ENCODE results near the gene MAGI2. TPM values are rescaled to one million over a fixed set of nuclear protein-coding genes. Genes with fewer than 3 reads are reported as not detected.

MAGI2 gene
- total and polyA plus RNA-seq, 2 donors (not counting 3 experiments of a cell fraction or from before 2014, with no cell fraction given), result 0.28 to 6.0 TPM

DNA sequence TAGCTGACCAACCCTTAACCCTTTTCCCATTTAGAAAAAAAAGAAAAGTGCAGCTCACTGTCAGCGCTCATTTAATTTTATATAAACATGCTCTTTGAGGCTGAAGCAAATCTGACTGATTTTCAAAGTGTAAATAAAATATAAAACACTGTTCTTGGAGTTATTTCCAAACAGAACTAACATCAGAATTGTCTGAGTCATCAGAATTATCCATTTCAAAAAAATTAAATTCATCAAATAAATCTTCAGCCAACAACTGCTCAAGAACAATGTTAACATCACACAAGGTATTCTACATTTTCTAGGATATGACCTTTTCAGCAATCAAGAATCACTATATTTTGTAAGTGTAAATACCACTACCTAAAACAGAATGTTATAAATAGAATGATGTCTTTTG lies 93.6 kb downstream of the MAGI2 start:
- Histone ChIP-seq H3K4me1 (ENCODE audit: control insufficient read depth, extremely low read depth, insufficient read depth, low read length) (no peaks in the 10 kb centered on the region), H3K9me3 (replicated peaks; ENCODE audit: control insufficient read depth, insufficient read depth, low read length) (no peaks in the 10 kb centered on the region), H3K4me2 (ENCODE audit: insufficient read depth, low read length) (no peak overlapping the region), H3K27ac (ENCODE audit: insufficient read depth, low read depth, low read length) (no peak overlapping the region), H3K79me2 (ENCODE audit: control insufficient read depth, insufficient read depth, low read length) (no peaks in the 10 kb centered on the region), H2AFZ (ENCODE audit: low read depth, low read length) (no peak overlapping the region), H3K9ac (replicated peaks; ENCODE audit: extremely low read depth, insufficient read depth, low read length) (no peak overlapping the region), H4K20me1 (replicated peaks; ENCODE audit: control insufficient read depth, extremely low read depth, insufficient read depth, low read length) (no peaks in the 10 kb centered on the region), H3K36me3 (ENCODE audit: control insufficient read depth in 2 of 2, extremely low read depth in 1 of 2, insufficient read depth in 2 of 2, low read length in 2 of 2) (no peaks in the 10 kb centered on the region), H3K4me3 (replicated peaks in 1 of 3; ENCODE audit: insufficient read depth in 1 of 3, low read depth in 1 of 3, low read length in 3 of 3) (no peak overlapping the region), H3K27me3 (ENCODE audit: control insufficient read depth in 2 of 2, insufficient read depth in 2 of 2, low read length in 2 of 2) (no peaks in the 10 kb centered on the region), H3K9me1 (replicated peaks; ENCODE audit: control insufficient read depth, extremely low read depth, insufficient read depth, low read length) (no peaks in the 10 kb centered on the region)
- CTCF ChIA-PET, result no interaction called here
- POLR2A ChIA-PET, result no interaction called here
- dilution Hi-C loops (cut with MboI; ENCODE audit: extremely low pct_ligation_motif_present, low sequenced_read_pairs) (no loop called here), intact Hi-C loops (cut with micrococcal nuclease) (no loop called here)
- TF ChIP-seq EZH2 (IDR thresholded peaks at IDR 0.05; ENCODE audit: borderline replicate concordance, low read depth, low read length, severe bottlenecking) (no peak), JUN (IDR thresholded peaks at IDR 0.05; ENCODE audit: borderline replicate concordance, insufficient read depth, insufficient read length, low read depth) (no peak), MYC (IDR thresholded peaks at IDR 0.05; ENCODE audit: low read depth, low read length) (no peak), POLR2A (IDR thresholded peaks at IDR 0.05; ENCODE audit: low read depth, low read length) (no peak), FOS (IDR thresholded peaks at IDR 0.05; ENCODE audit: borderline replicate concordance, insufficient read depth, low read length) (no peak), POLR2AphosphoS5 (IDR thresholded peaks at IDR 0.05; ENCODE audit: insufficient read depth, low read depth, low read length) (no peak)
- TF ChIP-seq, protein P1, sequence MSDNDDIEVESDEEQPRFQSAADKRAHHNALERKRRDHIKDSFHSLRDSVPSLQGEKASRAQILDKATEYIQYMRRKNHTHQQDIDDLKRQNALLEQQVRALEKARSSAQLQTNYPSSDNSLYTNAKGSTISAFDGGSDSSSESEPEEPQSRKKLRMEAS (IDR thresholded peaks at IDR 0.05; ENCODE audit: insufficient read depth, insufficient read length), result no peak
- DNase-seq (ENCODE audit: low read depth, low spot score) (no peak), FAIRE-seq (no peak)
- no TSS peak for BruUV-seq (replicated peaks)

GRCh38 chr7:79357101-79357500 lies 96.4 kb downstream of the MAGI2 start:
- dilution Hi-C loops (cut with MboI; ENCODE audit: extremely low pct_ligation_motif_present, low sequenced_read_pairs) (no loop called here), intact Hi-C loops (cut with micrococcal nuclease) (no loop called here)
- Histone ChIP-seq H3K9me1 (replicated peaks; ENCODE audit: control insufficient read depth, extremely low read depth, insufficient read depth, low read length) (no peaks in the 10 kb centered on the region), H3K4me2 (ENCODE audit: insufficient read depth, low read length) (no peak overlapping the region), H3K36me3 (ENCODE audit: control insufficient read depth in 2 of 2, extremely low read depth in 1 of 2, insufficient read depth in 2 of 2, low read length in 2 of 2) (no peaks in the 10 kb centered on the region), H2AFZ (ENCODE audit: low read depth, low read length) (no peak overlapping the region), H3K79me2 (ENCODE audit: control insufficient read depth, insufficient read depth, low read length) (no peaks in the 10 kb centered on the region), H3K9ac (replicated peaks; ENCODE audit: extremely low read depth, insufficient read depth, low read length) (no peak overlapping the region), H3K27ac (ENCODE audit: insufficient read depth, low read depth, low read length) (no peak overlapping the region), H3K27me3 (ENCODE audit: control insufficient read depth in 2 of 2, insufficient read depth in 2 of 2, low read length in 2 of 2) (no peaks in the 10 kb centered on the region), H3K4me3 (replicated peaks in 1 of 3; ENCODE audit: insufficient read depth in 1 of 3, low read depth in 1 of 3, low read length in 3 of 3) (no peak overlapping the region), H3K9me3 (replicated peaks; ENCODE audit: control insufficient read depth, insufficient read depth, low read length) (no peaks in the 10 kb centered on the region), H4K20me1 (replicated peaks; ENCODE audit: control insufficient read depth, extremely low read depth, insufficient read depth, low read length) (no peaks in the 10 kb centered on the region), H3K4me1 (ENCODE audit: control insufficient read depth, extremely low read depth, insufficient read depth, low read length) (no peaks in the 10 kb centered on the region)
- DNase-seq (ENCODE audit: low read depth, low spot score), result no peak
- no peak for TF ChIP-seq MYC (IDR thresholded peaks at IDR 0.05; ENCODE audit: low read depth, low read length)
- TF ChIP-seq, protein P2, sequence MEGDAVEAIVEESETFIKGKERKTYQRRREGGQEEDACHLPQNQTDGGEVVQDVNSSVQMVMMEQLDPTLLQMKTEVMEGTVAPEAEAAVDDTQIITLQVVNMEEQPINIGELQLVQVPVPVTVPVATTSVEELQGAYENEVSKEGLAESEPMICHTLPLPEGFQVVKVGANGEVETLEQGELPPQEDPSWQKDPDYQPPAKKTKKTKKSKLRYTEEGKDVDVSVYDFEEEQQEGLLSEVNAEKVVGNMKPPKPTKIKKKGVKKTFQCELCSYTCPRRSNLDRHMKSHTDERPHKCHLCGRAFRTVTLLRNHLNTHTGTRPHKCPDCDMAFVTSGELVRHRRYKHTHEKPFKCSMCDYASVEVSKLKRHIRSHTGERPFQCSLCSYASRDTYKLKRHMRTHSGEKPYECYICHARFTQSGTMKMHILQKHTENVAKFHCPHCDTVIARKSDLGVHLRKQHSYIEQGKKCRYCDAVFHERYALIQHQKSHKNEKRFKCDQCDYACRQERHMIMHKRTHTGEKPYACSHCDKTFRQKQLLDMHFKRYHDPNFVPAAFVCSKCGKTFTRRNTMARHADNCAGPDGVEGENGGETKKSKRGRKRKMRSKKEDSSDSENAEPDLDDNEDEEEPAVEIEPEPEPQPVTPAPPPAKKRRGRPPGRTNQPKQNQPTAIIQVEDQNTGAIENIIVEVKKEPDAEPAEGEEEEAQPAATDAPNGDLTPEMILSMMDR (IDR thresholded peaks at IDR 0.05; ENCODE audit: extremely low read depth in 1 of 2, insufficient read depth in 1 of 2, low read depth in 1 of 2, low read length in 2 of 2), result no peak
- no peak for TF ChIP-seq FOS (IDR thresholded peaks at IDR 0.05; ENCODE audit: borderline replicate concordance, insufficient read depth, low read length)
- no peak for TF ChIP-seq POLR2A (IDR thresholded peaks at IDR 0.05; ENCODE audit: low read depth, low read length)
- no peak for TF ChIP-seq JUN (IDR thresholded peaks at IDR 0.05; ENCODE audit: borderline replicate concordance, insufficient read depth, insufficient read length, low read depth)
- no peak for TF ChIP-seq GATA2 (IDR thresholded peaks at IDR 0.05; ENCODE audit: insufficient read depth, insufficient read length, low read depth, low read length)
- no peak for TF ChIP-seq EZH2 (IDR thresholded peaks at IDR 0.05; ENCODE audit: borderline replicate concordance, low read depth, low read length, severe bottlenecking)
- TF ChIP-seq, protein P1 (IDR thresholded peaks at IDR 0.05; ENCODE audit: insufficient read depth, insufficient read length), result no peak
- no peak for TF ChIP-seq POLR2AphosphoS5 (IDR thresholded peaks at IDR 0.05; ENCODE audit: insufficient read depth, low read depth, low read length)
- FAIRE-seq, result no peak
- no TSS peak for BruUV-seq (replicated peaks)
- CTCF ChIA-PET, result interaction anchor here (1.6 kb wide), 1 partner anchor 59 kb away, joined by 6 read pairs; no protein-coding TSS in a partner anchor
- POLR2A ChIA-PET, result no interaction called here
